Testis (tissue), 2 donors: ENCODE data around the gene SLC15A4.

Experiments used
- CTCF ChIP-seq, 3 experiments: fragments of 450-650 bp in 2 of 3; fragments of 200-600 bp in 1 of 3; sonication (generic) in 1 of 3; IDR thresholded peaks; one replicate each; pipeline ENCODE4 v1.5.1; 2016 to 2019; ENCODE audit warnings: antibody characterized with exemption in 3 of 3, mild to moderate bottlenecking in 2 of 3, moderate library complexity in 1 of 3
- POLR2A ChIP-seq: fragments of 450-650 bp; IDR thresholded peaks from one replicate; pipeline ENCODE4 v1.6.1; 2017; ENCODE audit warnings: antibody characterized with exemption, mild to moderate bottlenecking, moderate library complexity

- TF ChIP-seq CTCF (IDR thresholded peaks at IDR 0.05), result no peak
- TF ChIP-seq POLR2A, result no peak
Observed at GRCh38 chr12:128807161-128807724, 16.5 kb downstream of the SLC15A4 start.
